Activated CD4-positive, alpha-beta T cell treated with anti-CD3 and anti-CD28 coated beads, Interleukin-2, amount 50 U/mL, for 1 hour (primary cell): ENCODE results near the gene CLK1.
"Not testable (repeated sequence)": the region's sequence is repeated elsewhere in the genome, so short reads cannot be mapped to it uniquely, and the experiment has no call there.

Experiments used
- DNase-seq: peaks from one replicate; pipeline ENCODE4 v3.0.0-alpha.2; 2020

The CLK1 gene

DNA sequence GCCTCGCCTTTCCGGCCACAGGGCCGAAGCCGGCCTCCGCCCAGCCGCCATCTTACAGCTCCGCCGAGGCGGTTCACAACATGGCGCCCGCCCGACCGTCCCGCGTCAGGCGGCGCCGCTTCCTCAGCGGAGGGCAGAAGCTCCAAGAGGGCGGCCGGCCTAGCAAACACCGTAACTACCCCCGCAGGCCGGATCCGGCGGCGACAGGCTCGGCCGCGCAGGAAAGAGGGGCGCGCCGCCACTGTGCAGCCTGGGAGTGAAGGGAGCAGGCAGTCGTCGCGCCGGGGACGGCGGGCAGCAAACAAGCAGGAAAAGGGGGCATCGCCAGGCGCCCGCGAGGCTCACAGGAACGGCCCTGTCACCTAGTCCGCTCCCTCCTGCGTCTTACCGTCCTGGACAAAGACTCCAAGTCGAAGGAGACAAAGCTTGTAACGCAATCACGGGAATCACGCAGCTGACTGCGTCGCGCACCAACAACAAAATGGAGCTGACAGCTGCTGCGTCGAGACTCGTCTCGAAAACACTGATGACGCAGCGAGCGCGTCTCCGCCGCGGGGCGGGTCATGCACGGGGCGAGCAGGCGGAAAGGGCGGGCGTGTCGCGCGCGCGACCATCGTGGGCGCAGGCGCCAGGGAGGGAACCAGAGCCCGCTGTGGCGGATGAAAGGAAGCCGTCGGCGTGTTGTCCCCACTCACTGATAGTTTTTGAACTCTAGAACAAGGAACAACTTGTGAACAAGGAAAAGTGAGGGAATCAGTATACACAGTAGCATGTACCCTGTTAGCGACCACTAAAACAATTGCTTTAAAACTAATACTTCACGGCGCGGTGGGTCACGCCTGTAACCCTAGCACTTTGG is at the start of gene CLK1:
TSS of gene CLK1 (minus strand) at position 483 of the 859 bp plus-strand sequence. CDS start 2,796 bp downstream, outside the sequence.
- peak; percentile 98 for DNase-seq

- DNase-seq: no peak
These were observed 49.2 kb upstream of the CLK1 start for GRCh38 chr2:200913654-200914053.

GRCh38 chr2:200909958-200910357 is 45.5 kb upstream of the CLK1 start:
- DNase-seq: no peak

DNA sequence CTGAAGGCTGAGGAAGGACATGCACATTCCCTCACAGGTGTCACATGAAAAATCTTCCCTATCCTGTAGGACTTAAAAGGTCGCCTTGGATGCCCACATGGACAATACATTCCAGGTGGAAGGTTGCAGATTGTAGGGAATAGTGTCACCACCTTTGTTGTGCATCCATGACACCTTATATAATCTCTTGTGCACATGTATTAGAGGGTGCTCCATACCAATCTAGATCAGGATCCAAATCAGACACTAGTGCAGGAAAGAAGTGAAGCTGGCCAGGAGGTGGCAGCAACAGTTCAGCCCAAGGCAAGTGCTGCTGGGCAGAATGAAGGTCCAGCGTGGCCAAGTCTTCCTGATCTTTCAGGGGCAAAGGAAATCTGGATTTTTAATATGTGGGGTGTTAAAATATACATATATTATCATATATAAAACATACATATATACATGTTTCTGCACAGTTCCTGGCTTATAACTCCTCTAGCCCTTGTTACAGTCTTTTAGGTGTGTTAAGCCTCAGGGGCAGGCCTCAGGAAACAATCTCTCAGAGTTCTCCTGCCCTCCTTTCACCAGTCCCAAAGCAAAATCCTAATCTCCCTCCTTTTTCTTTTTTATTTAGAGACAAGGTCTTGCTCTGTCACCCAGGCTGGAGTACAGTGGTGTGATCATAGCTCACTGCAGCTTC is 41.3 kb upstream of the CLK1 start:
- DNase-seq: peak; percentile 46

GRCh38 chr2:200901459-200902072 is 37.1 kb upstream of the CLK1 start:
- peak; percentile 66 for DNase-seq

DNA sequence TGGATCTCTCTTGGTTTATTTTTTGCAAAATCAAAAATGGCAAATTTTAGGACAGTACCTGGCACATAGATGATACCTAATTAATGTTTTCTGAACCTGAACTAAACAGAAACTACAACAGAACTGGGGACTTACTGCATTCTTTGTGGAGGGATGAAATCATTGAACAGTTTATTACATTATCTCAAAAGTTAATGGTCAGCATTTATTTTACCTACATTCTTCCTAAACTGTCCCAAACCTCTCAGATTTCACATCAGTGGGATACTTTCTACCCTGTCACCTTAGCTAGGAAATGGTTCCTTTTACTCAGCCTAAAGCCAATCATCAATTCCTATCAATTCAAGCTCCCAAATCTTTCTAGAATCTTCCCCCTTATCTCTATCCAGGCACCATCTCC is 35.0 kb upstream of the CLK1 start:
- no peak for DNase-seq

GRCh38 chr2:200888704-200889625 is 24.5 kb upstream of the CLK1 start, which contains the start of the genes NIF3L1 and PPIL3:
TSS of gene NIF3L1 (plus strand) at chr2:200889371. CDS start at chr2:200891944, 2,573 bp downstream.
TSS of gene PPIL3 (minus strand) at chr2:200889077. CDS start at chr2:200887615, 1,462 bp downstream.
- peak; percentile 96 for DNase-seq

- DNase-seq: not testable (repeated sequence)
These were observed 17.3 kb upstream of the CLK1 start for GRCh38 chr2:200881715-200882249.

GRCh38 chr2:200878289-200878880 is 13.9 kb upstream of the CLK1 start:
- DNase-seq: no peak

DNA sequence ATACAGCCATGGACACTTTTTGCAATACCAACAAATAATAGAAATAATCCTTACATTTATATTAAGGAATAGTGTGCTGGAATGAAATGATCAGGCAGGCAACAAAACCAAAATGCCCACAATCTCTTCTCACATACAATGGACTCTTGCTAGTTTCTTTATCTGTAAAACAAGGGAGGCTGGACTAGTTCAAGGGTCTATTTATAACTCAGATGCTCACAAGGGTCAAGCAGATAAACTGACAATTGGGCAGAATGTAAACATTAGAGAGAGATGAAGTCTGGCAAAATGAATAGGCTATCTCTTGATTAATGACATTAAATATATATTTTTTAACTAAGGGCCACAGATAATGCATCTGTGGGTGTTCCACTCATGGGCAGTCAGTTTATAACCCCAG is 13.0 kb upstream of the CLK1 start:
- no peak for DNase-seq

DNA sequence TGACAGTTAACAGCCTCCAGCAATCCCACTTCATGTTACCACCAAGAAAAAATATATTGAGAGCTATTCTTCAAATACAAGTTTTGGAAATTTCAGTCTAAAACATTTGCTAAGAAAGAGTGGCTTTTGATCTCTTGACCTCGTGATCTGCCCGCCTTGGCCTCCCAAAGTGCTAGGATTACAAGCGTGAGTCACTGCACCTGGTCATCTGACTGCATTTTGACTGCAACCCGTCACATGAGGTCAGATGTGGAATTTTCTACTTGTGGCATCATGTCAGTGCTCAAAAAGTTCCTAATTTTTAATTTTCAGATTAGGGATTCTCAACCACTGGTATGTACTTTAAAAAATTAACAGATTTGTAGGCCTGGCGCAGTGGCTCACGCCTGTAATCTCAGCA is 9.1 kb upstream of the CLK1 start:
- DNase-seq: no peak

GRCh38 chr2:200871151-200871550 is 6.7 kb upstream of the CLK1 start:
- DNase-seq: no peak

- no peak for DNase-seq
These were observed 4.6 kb upstream of the CLK1 start for GRCh38 chr2:200869014-200869413.

DNA sequence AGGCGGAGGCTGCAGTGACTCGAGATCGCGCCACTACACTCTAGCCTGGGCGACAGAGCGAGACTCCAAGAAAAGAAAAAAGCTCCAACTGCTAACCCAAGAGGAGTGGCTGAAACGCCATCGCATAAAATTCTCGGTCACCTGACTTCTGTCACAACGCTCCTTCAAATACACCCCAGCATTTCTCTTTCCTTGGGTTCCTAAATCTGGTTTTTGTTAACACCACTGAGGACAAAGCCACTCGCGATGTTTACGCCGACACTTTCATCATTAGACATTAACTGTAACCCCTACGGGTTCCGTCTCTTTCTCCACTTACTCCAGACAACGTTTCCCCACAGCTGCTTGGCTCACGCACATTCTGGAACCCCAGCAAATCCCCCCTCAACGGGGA is 679 bp downstream of the CLK1 start:
- no peak for DNase-seq

GRCh38 chr2:200862532-200863000 is 1.9 kb downstream of the CLK1 start:
- peak; percentile 42 for DNase-seq

GRCh38 chr2:200861617-200862155 is 2.8 kb downstream of the CLK1 start:
- DNase-seq: no peak

DNA sequence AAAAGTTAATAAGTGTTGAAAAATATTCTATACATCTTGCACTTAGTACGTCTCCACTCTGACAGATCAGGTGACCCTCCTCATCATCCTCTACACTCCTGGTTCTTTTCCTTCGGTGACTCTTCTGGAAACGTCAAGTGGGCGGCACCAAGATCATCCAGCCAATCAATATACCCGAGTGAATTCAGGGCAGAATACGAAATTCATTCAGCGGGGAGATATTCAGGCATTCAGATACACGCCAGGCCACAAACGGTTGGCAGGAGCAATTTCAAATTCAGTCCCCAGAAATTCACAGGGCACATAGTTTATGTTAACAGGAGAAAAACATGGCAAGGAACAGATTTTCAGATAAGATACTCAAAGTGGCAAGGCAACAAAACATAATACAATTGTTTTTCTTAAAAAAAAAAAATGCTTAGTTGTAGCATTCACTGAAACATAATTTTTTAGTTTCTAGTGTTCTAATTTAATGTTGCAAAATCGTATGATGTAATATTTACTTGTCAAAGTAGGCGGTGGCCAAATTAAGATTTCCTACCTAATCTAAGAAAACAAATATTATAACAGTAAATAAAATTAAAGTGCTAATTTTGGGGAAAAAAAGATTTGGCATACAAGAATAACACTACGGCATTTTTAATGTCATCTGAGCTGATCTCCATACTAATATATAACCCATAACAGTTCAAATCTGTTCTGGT is 4.2 kb downstream of the CLK1 start:
- no peak for DNase-seq

- no peak for DNase-seq
These were observed 7.7 kb downstream of the CLK1 start for GRCh38 chr2:200856806-200857205.

GRCh38 chr2:200852605-200853004 is 11.9 kb downstream of the CLK1 start:
- no peak for DNase-seq

GRCh38 chr2:200851398-200852248 is 12.8 kb downstream of the CLK1 start:
- DNase-seq: no peak
